HCT116 (cell line): Measurements from ENCODE around the gene NPM3. TPM values are rescaled to one million over a fixed set of nuclear protein-coding genes. Genes with fewer than 3 reads are reported as not detected.

ENCODE experiments used
- ATAC-seq: fragments of 200-7000 bp; cut with Tn5 transposase; 2 replicates; pipeline ENCODE4 v1.9.1; 2020; ENCODE audit warnings: mild to moderate bottlenecking, moderate library complexity
- BruUV-seq: library from RNA; stranded (reverse); fragments of 400-500 nt; replicated peaks from 2 replicates; lab custom pipeline; 2021; lab: Mats Ljungman, UMichigan
- CTCF ChIA-PET: fragments of 300-600 bp; sonication (Branson Sonifier 250); formaldehyde crosslinking; loops from one replicate; lab custom pipeline; 2021; ENCODE audit warnings: antibody characterized with exemption; lab: Charles Lee
- POLR2A ChIA-PET: fragments of 300-600, 350-600 bp; sonication (Branson Sonifier 250); formaldehyde crosslinking; loops from one replicate; lab custom pipeline; 2021; ENCODE audit warnings: antibody characterized with exemption; lab: Charles Lee
- RAD21 ChIA-PET, 2 experiments: fragments of 300-600 bp; sonication (Branson Sonifier 250); formaldehyde crosslinking; loops; one replicate each; lab custom pipeline; 2023; ENCODE audit warnings: low total read pairs in 2 of 2; ENCODE audit not compliant: uncharacterized antibody in 2 of 2, unreplicated experiment in 2 of 2, low non-redundant PET in 1 of 2; lab: Charles Lee
- DNase-seq: peaks from one replicate; pipeline ENCODE4 v3.0.0-alpha.2; 2010; ENCODE audit warnings: low read depth, low spot score
- H2AFZ ChIP-seq: fragments of 200-600 bp; shearing (Covaris generic), sonication (generic); 2 replicates; pipeline ENCODE4 v1.6.1; 2017; ENCODE audit warnings: low read depth, mixed run types, mixed read lengths, antibody characterized with exemption, low read length; ENCODE audit not compliant: poor library complexity, severe bottlenecking
- H3K27ac ChIP-seq: 2 replicates; pipeline ENCODE4 v1.5.1; 2012; ENCODE audit warnings: low read depth, low read length
- H3K27me3 ChIP-seq: fragments of 200-600 bp; sonication (generic); 2 replicates; pipeline ENCODE4 v1.6.1; 2016; ENCODE audit warnings: mixed run types, low read length, mixed read lengths; ENCODE audit not compliant: insufficient read depth
- H3K36me3 ChIP-seq, 2 experiments: fragments of 200-500 bp in 1 of 2; fragments of 200-600 bp in 1 of 2; sonication (Bioruptor generic) in 1 of 2; sonication (generic) in 1 of 2; 2 replicates each; pipeline versions ENCODE4 v1.5.1 to v1.6.1; 2014 to 2016; ENCODE audit warnings: low read length in 2 of 2, inconsistent platforms in 1 of 2, mixed read lengths in 1 of 2, mixed run types in 1 of 2; ENCODE audit not compliant: insufficient read depth in 2 of 2, control insufficient read depth in 1 of 2
- H3K4me1 ChIP-seq, 2 experiments: fragments of 200-600 bp in 1 of 2; sonication (generic) in 1 of 2; 2 replicates each; pipeline versions ENCODE4 v1.5.1 to v1.6.1; 2012 to 2017; ENCODE audit warnings: low read length in 2 of 2, inconsistent platforms in 1 of 2, mild to moderate bottlenecking in 1 of 2, mixed read lengths in 1 of 2, mixed run types in 1 of 2, moderate library complexity in 1 of 2; ENCODE audit not compliant: insufficient read depth in 2 of 2, control insufficient read depth in 1 of 2
- H3K4me2 ChIP-seq: fragments of 200-600 bp; sonication (generic); 2 replicates; pipeline ENCODE4 v1.6.1; 2017; ENCODE audit warnings: mixed run types, low read length, mixed read lengths
- H3K4me3 ChIP-seq, 2 experiments: fragments of 200-600 bp in 1 of 2; sonication (generic) in 1 of 2; replicated peaks in 1 of 2; 2 replicates each; pipeline ENCODE4 v1.5.1; 2011 to 2016; ENCODE audit warnings: low read length in 2 of 2, control low read depth in 1 of 2, low read depth in 1 of 2, mild to moderate bottlenecking in 1 of 2, mixed read lengths in 1 of 2, mixed run types in 1 of 2
- H3K79me2 ChIP-seq: fragments of 200-600 bp; sonication (generic); 2 replicates; pipeline ENCODE4 v1.6.1; 2017; ENCODE audit warnings: mild to moderate bottlenecking, mixed run types, low read length, moderate library complexity, mixed read lengths; ENCODE audit not compliant: insufficient read depth
- H3K9ac ChIP-seq: fragments of 200-600 bp; sonication (generic); 2 replicates; pipeline ENCODE4 v1.6.1; 2016; ENCODE audit warnings: low read length, mixed read lengths
- H3K9me2 ChIP-seq: fragments of 200-600 bp; sonication (generic), shearing (Covaris generic); 2 replicates; pipeline ENCODE4 v1.6.1; 2017; ENCODE audit warnings: mixed run types, mild to moderate bottlenecking, moderate library complexity; ENCODE audit not compliant: insufficient read depth
- H3K9me3 ChIP-seq, 2 experiments: fragments of 200-500 bp in 1 of 2; fragments of 200-600 bp in 1 of 2; sonication (Bioruptor generic) in 1 of 2; sonication (generic) in 1 of 2; 2 replicates each; pipeline ENCODE4 v1.6.1; 2014 to 2017; ENCODE audit warnings: low read length in 2 of 2, mixed read lengths in 2 of 2, inconsistent platforms in 1 of 2, low read depth in 1 of 2, mild to moderate bottlenecking in 1 of 2, mixed run types in 1 of 2, moderate library complexity in 1 of 2; ENCODE audit not compliant: control insufficient read depth in 1 of 2, insufficient read depth in 1 of 2
- H4K20me1 ChIP-seq: fragments of 200-600 bp; sonication (generic), shearing (Covaris generic); 2 replicates; pipeline ENCODE4 v1.6.1; 2017; ENCODE audit warnings: mixed run types, mild to moderate bottlenecking, moderate library complexity; ENCODE audit not compliant: insufficient read depth
- ATF3 ChIP-seq: IDR thresholded peaks from 2 replicates; pipeline ENCODE4 v1.6.1; 2012
- CBX3 ChIP-seq: IDR thresholded peaks from 2 replicates; pipeline ENCODE4 v1.6.1; 2012; ENCODE audit warnings: low read depth
- EZH2phosphoT487 ChIP-seq: fragments of 200-600 bp; IDR thresholded peaks from 2 replicates; pipeline ENCODE4 v1.6.1; 2018; ENCODE audit warnings: antibody characterized with exemption, borderline replicate concordance
- FOSL1 ChIP-seq: IDR thresholded peaks from 2 replicates; pipeline ENCODE4 v1.6.1; 2012; ENCODE audit warnings: low read depth
- JUND ChIP-seq: IDR thresholded peaks from 2 replicates; pipeline ENCODE4 v1.6.1; 2012
- MAX ChIP-seq: IDR thresholded peaks from 2 replicates; pipeline ENCODE4 v1.6.1; 2012
- POLR2A ChIP-seq: IDR thresholded peaks from 2 replicates; pipeline ENCODE4 v1.7.0; 2011; ENCODE audit warnings: borderline replicate concordance; ENCODE audit not compliant: insufficient read depth, insufficient read length; ENCODE audit errors: extremely low read depth
- POLR2AphosphoS5 ChIP-seq: IDR thresholded peaks from 2 replicates; pipeline ENCODE4 v1.6.1; 2011; ENCODE audit warnings: mild to moderate bottlenecking, low read depth, low read length, moderate library complexity
- RAD21 ChIP-seq: IDR thresholded peaks from 2 replicates; pipeline ENCODE4 v1.6.1; 2012; ENCODE audit warnings: low read depth, mild to moderate bottlenecking
- REST ChIP-seq: IDR thresholded peaks from 2 replicates; pipeline ENCODE4 v1.6.1; 2012; ENCODE audit warnings: low read depth
- SP1 ChIP-seq: IDR thresholded peaks from 2 replicates; pipeline ENCODE4 v1.6.1; 2012; ENCODE audit warnings: low read depth
- SRF ChIP-seq: IDR thresholded peaks from 2 replicates; pipeline ENCODE4 v1.6.1; 2012; ENCODE audit warnings: low read depth
- TCF7L2 ChIP-seq: IDR thresholded peaks from 2 replicates; pipeline ENCODE4 v1.7.0; 2011; ENCODE audit warnings: borderline replicate concordance, inconsistent platforms; ENCODE audit not compliant: insufficient read depth, insufficient read length; ENCODE audit errors: extremely low read depth
- YY1 ChIP-seq: IDR thresholded peaks from 2 replicates; pipeline ENCODE4 v1.6.1; 2011; ENCODE audit warnings: low read length, low read depth, moderate library complexity, mild to moderate bottlenecking; ENCODE audit not compliant: insufficient replicate concordance; ENCODE audit errors: extremely low read depth
- intact Hi-C: fragments of 100-400 bp; cut with micrococcal nuclease; formaldehyde crosslinking; loops from 2 replicates; pipeline ENCODE4 v1.10.0; 2022
- total RNA-seq: library from RNA; stranded (reverse); gene quantifications from one replicate; pipeline ENCODE4 v1.2.1, GENCODE V29; 2021; ENCODE audit not compliant: unreplicated experiment

The NPM3 gene
- total RNA-seq, 1 experiment from 2014 or later = 267 TPM

- H3K9me3 ChIP-seq = no peaks in the 10 kb centered on the region
- no peak overlapping the region for H3K4me2 ChIP-seq
- ChIA-PET CTCF (no interaction called here), POLR2A (no interaction called here), RAD21 (no interaction called here)
- no peaks in the 10 kb centered on the region for H3K36me3 ChIP-seq
- no peaks in the 10 kb centered on the region for H3K79me2 ChIP-seq
- BruUV-seq = no TSS peak
- H3K9ac ChIP-seq = no peak overlapping the region
- DNase-seq (no peak), ATAC-seq (0 out of 2 replicates have a peak, but pooled peaks have one; percentile 8)
- H4K20me1 ChIP-seq = no peaks in the 10 kb centered on the region
- TF ChIP-seq MAX (no peak), REST (no peak), JUND (no peak), EZH2phosphoT487 (no peak)
- intact Hi-C loops = no loop called here
- no peak overlapping the region for H3K4me3 ChIP-seq
- no peaks in the 10 kb centered on the region for H3K4me1 ChIP-seq
- no peaks in the 10 kb centered on the region; the same call in 1 of the 2 replicates for H3K27me3 ChIP-seq
- no peaks in the 10 kb centered on the region for H3K9me2 ChIP-seq
- no peak overlapping the region for H2AFZ ChIP-seq
- H3K27ac ChIP-seq = no peak overlapping the region
Measured at GRCh38 chr10:101748496-101748895, 34.8 kb downstream of the NPM3 start.

GRCh38 chr10:101745074-101745696, 38.1 kb downstream of the NPM3 start:
- H2AFZ ChIP-seq = no peak overlapping the region
- intact Hi-C loops = no loop called here
- H3K27me3 ChIP-seq = no peaks in the 10 kb centered on the region; the same call in 1 of the 2 replicates
- no peak for DNase-seq
- POLR2A ChIA-PET = no interaction called here
- no peak overlapping the region for H3K9ac ChIP-seq
- no peak overlapping the region for H3K4me3 ChIP-seq
- no peak for ATAC-seq
- H3K4me1 ChIP-seq = no peaks in the 10 kb centered on the region
- H4K20me1 ChIP-seq = no peaks in the 10 kb centered on the region
- no peak overlapping the region for H3K27ac ChIP-seq
- no peak overlapping the region for H3K4me2 ChIP-seq
- H3K79me2 ChIP-seq = no peaks in the 10 kb centered on the region
- CTCF ChIA-PET = interaction anchor here (1.3 kb wide), 1 partner anchor 36 kb away, joined by 5 read pairs; no protein-coding TSS in a partner anchor
- no peaks in the 10 kb centered on the region for H3K36me3 ChIP-seq
- RAD21 ChIA-PET = no interaction called here
- no TSS peak for BruUV-seq
- H3K9me3 ChIP-seq = no peaks in the 10 kb centered on the region
- H3K9me2 ChIP-seq = no peaks in the 10 kb centered on the region
- TF ChIP-seq RAD21 = no peak
- no peak for TF ChIP-seq CBX3
- no peak for TF ChIP-seq TCF7L2
- TF ChIP-seq SP1 = no peak
- TF ChIP-seq SRF = no peak
- TF ChIP-seq POLR2AphosphoS5 = no peak
- TF ChIP-seq MAX = no peak
- TF ChIP-seq YY1 = no peak
- TF ChIP-seq EZH2phosphoT487 = no peak
- TF ChIP-seq FOSL1 = no peak
- TF ChIP-seq JUND = no peak
- TF ChIP-seq ATF3 = no peak
- no peak for TF ChIP-seq POLR2A
